ENCODE data around the gene NDRG2. TPM values are rescaled to one million over a fixed set of nuclear protein-coding genes. Genes with fewer than 3 reads are reported as not detected.

Gene NDRG2
- total RNA-seq, 1 experiment from 2014 or later: 18.9 TPM

- no peak overlapping the region for H3K9ac ChIP-seq (ENCODE audit: low read length)
- no peak overlapping the region for H3K27ac ChIP-seq (ENCODE audit: low read depth, low read length)
- ChIA-PET POLR2A (no interaction called here), CTCF (no interaction called here), RAD21 (ENCODE audit: low non-redundant PET in 1 of 2, low total read pairs in 2 of 2, uncharacterized antibody in 2 of 2, unreplicated experiment in 2 of 2) (no interaction called here)
- no peak for DNase-seq (ENCODE audit: low read depth, low spot score)
- BruUV-seq (replicated peaks): no TSS peak
- intact Hi-C loops (cut with micrococcal nuclease): no loop called here
- TF ChIP-seq SRF (IDR thresholded peaks at IDR 0.05; ENCODE audit: low read depth) (no peak), MAX (IDR thresholded peaks at IDR 0.05) (no peak), ZNF274 (IDR thresholded peaks at IDR 0.05; ENCODE audit: low read depth, low read length) (no peak), CEBPB (IDR thresholded peaks at IDR 0.05; ENCODE audit: low read depth) (no peak), CBX3 (IDR thresholded peaks at IDR 0.05; ENCODE audit: low read depth) (no peak), SIN3A (IDR thresholded peaks at IDR 0.05; ENCODE audit: low read depth) (no peak), RAD21 (IDR thresholded peaks at IDR 0.05; ENCODE audit: low read depth) (no peak), SP1 (IDR thresholded peaks at IDR 0.05; ENCODE audit: low read depth) (no peak), CTCF (IDR thresholded peaks at IDR 0.05 in 2 of 3, conservative IDR thresholded peaks at IDR 0.05 in 1 of 3; ENCODE audit: borderline replicate concordance in 1 of 3, insufficient read depth in 1 of 3, low read depth in 2 of 3, low read length in 2 of 3) (no peak), EGR1 (IDR thresholded peaks at IDR 0.05; ENCODE audit: low read depth) (no peak), FOSL1 (IDR thresholded peaks at IDR 0.05; ENCODE audit: low read depth) (no peak), POLR2AphosphoS5 (IDR thresholded peaks at IDR 0.05; ENCODE audit: low read depth, low read length) (no peak), TCF7L2 (IDR thresholded peaks at IDR 0.05; ENCODE audit: borderline replicate concordance, extremely low read depth, insufficient read depth, insufficient read length) (no peak), ZFX (IDR thresholded peaks at IDR 0.05) (no peak), ELF1 (IDR thresholded peaks at IDR 0.05; ENCODE audit: borderline replicate concordance, low read depth) (no peak), ZBTB33 (IDR thresholded peaks at IDR 0.05; ENCODE audit: extremely low read depth, insufficient replicate concordance, low read length) (no peak), JUND (IDR thresholded peaks at IDR 0.05) (no peak), YY1 (IDR thresholded peaks at IDR 0.05; ENCODE audit: extremely low read depth, insufficient replicate concordance, low read depth, low read length) (no peak), POLR2A (IDR thresholded peaks at IDR 0.05; ENCODE audit: borderline replicate concordance, extremely low read depth, insufficient read depth, insufficient read length) (no peak), EZH2phosphoT487 (IDR thresholded peaks at IDR 0.05; ENCODE audit: borderline replicate concordance) (no peak)
- no peaks in the 10 kb centered on the region for H3K9me3 ChIP-seq (ENCODE audit: control insufficient read depth in 1 of 2, insufficient read depth in 1 of 2, low read depth in 1 of 2, low read length in 2 of 2)
- H3K27me3 ChIP-seq (ENCODE audit: insufficient read depth, low read length): 0 out of 2 replicates have a peak, but pooled peaks cover 4% of the 10 kb centered on the region
- H2AFZ ChIP-seq (ENCODE audit: low read depth, low read length, poor library complexity, severe bottlenecking): no peak overlapping the region
- H3K36me3 ChIP-seq (ENCODE audit: control insufficient read depth in 1 of 2, insufficient read depth in 2 of 2, low read length in 2 of 2): no peaks in the 10 kb centered on the region; a peak in 1 of 4 replicates
- H3K4me3 ChIP-seq (replicated peaks in 1 of 2; ENCODE audit: low read depth in 1 of 2, low read length in 2 of 2): no peak overlapping the region
- H3K9me2 ChIP-seq (ENCODE audit: insufficient read depth): no peaks in the 10 kb centered on the region
- no peaks in the 10 kb centered on the region for H3K79me2 ChIP-seq (ENCODE audit: insufficient read depth, low read length)
- no peak for ATAC-seq
- peaks cover 7 to 22% of the 10 kb centered on the region in 2 experiments for H3K4me1 ChIP-seq (ENCODE audit: control insufficient read depth in 1 of 2, insufficient read depth in 2 of 2, low read length in 2 of 2)
- H3K4me2 ChIP-seq (ENCODE audit: low read length): no peak overlapping the region
- no peaks in the 10 kb centered on the region for H4K20me1 ChIP-seq (ENCODE audit: insufficient read depth)
These were observed 49.1 kb upstream of the NDRG2 start for GRCh38 chr14:21073921-21074320.

All from HCT116 (cell line).